ENCODE measurements around the gene IMPG2.

DNA sequence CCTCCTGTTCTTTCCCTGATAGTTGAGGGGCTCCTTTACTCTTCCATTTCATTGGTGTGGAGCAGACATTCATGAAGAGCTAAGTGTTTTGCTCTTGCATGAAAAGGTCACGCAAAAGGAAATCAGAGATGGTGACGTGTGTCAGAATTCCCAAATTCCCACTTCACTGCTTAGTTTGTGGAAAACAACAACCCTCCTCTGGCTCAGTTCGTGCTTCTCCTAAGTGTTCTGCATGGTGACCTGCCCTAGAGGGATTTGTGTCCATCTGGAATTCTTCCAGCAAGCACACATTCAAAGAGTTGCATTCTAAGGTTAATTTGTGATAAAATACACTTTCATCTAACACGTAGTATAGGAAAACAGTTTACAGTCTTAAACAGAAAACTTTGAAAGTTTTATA, 95.6 kb downstream of the IMPG2 start:
- TF ChIP-seq, protein P1, sequence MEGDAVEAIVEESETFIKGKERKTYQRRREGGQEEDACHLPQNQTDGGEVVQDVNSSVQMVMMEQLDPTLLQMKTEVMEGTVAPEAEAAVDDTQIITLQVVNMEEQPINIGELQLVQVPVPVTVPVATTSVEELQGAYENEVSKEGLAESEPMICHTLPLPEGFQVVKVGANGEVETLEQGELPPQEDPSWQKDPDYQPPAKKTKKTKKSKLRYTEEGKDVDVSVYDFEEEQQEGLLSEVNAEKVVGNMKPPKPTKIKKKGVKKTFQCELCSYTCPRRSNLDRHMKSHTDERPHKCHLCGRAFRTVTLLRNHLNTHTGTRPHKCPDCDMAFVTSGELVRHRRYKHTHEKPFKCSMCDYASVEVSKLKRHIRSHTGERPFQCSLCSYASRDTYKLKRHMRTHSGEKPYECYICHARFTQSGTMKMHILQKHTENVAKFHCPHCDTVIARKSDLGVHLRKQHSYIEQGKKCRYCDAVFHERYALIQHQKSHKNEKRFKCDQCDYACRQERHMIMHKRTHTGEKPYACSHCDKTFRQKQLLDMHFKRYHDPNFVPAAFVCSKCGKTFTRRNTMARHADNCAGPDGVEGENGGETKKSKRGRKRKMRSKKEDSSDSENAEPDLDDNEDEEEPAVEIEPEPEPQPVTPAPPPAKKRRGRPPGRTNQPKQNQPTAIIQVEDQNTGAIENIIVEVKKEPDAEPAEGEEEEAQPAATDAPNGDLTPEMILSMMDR (IDR thresholded peaks at IDR 0.05): no peak
- no peak for TF ChIP-seq POLR2A (IDR thresholded peaks at IDR 0.05)
- no peak for TF ChIP-seq EP300 (IDR thresholded peaks at IDR 0.05)
- no peak for TF ChIP-seq POLR2AphosphoS5 (IDR thresholded peaks at IDR 0.05)
